Measurements from ENCODE around the gene BAHD1. TPM values are rescaled to one million over a fixed set of nuclear protein-coding genes. Genes with fewer than 3 reads are reported as not detected.

The BAHD1 gene
- total RNA-seq, 4 donors from 2014 or later = 8.8 to 27.4 (median 13.5) TPM

GRCh38 chr15:40410476-40410875 is 30.3 kb upstream of the BAHD1 start:
- Histone ChIP-seq H3K9me3 (no peaks in the 10 kb centered on the region), H3K4me1 (peaks cover 0 to 4% of the 10 kb centered on the region in 2 donors), H3K27ac (no peak overlapping the region), H3K27me3 (no peaks in the 10 kb centered on the region), H3K36me3 (peaks cover 0 to 50% of the 10 kb centered on the region in 2 donors), H3K4me3 (no peak overlapping the region)
- intact Hi-C loops (cut with DNase I; ENCODE audit: low total_unique reads) (no loop called here), in situ Hi-C loops (cut with MboI; ENCODE audit: low sequenced_read_pairs in 4 of 4) (loop anchor here in 1 of 4 donors (25.0 kb wide), 1 partner anchor 373 kb away; the partner anchor contains the start of gene SRP14)
- no peak for ATAC-seq
- TF ChIP-seq POLR2A (IDR thresholded peaks at IDR 0.05) = no peak
- TF ChIP-seq, protein P1, sequence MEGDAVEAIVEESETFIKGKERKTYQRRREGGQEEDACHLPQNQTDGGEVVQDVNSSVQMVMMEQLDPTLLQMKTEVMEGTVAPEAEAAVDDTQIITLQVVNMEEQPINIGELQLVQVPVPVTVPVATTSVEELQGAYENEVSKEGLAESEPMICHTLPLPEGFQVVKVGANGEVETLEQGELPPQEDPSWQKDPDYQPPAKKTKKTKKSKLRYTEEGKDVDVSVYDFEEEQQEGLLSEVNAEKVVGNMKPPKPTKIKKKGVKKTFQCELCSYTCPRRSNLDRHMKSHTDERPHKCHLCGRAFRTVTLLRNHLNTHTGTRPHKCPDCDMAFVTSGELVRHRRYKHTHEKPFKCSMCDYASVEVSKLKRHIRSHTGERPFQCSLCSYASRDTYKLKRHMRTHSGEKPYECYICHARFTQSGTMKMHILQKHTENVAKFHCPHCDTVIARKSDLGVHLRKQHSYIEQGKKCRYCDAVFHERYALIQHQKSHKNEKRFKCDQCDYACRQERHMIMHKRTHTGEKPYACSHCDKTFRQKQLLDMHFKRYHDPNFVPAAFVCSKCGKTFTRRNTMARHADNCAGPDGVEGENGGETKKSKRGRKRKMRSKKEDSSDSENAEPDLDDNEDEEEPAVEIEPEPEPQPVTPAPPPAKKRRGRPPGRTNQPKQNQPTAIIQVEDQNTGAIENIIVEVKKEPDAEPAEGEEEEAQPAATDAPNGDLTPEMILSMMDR (IDR thresholded peaks at IDR 0.05 in 4 of 5, conservative IDR thresholded peaks at IDR 0.05 in 1 of 5) = no peak
- DNase-seq = no peak

DNA sequence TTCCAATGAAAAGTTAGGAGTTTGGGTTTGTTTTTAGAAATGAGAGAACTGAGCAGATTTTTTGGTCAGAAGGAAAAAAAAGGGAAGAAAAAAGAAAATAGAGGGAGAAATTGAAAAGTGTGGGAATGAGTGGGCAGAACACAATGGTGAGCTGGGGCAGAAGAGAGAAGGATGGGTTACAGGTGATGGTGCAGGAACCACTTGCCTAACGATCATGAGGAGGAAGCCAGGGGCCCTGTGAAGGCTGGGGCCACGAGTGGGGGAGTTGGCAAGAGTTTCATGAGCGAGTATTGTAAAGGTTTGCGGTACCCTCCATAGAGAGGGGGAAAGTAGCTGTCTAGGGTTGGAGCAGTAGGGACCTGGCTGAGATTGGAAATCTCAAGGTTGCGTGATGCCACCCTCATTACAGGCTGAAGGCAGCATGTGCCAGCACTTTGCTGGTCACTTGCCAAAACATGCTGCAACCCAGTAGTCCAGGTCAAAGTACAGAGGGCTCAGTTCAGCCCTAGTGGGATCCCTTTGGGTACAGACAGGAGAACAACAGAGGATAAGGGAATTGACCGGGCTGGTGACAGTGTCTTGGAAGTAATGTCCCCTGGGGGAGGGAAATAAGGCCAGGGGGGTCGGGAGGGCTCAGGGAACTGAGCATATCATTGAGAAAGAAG is 28.5 kb upstream of the BAHD1 start:
- DNase-seq (no peak), ATAC-seq (peak in 1 of 2 donors; percentile 30)
- intact Hi-C loops (cut with DNase I; ENCODE audit: low total_unique reads) = no loop called here
- Histone ChIP-seq H3K36me3 (peaks cover 0 to 64% of the 10 kb centered on the region in 2 donors), H3K9me3 (no peaks in the 10 kb centered on the region), H3K27me3 (no peaks in the 10 kb centered on the region), H3K27ac (no peak overlapping the region), H3K4me1 (no peaks in the 10 kb centered on the region), H3K4me3 (no peak overlapping the region)
- in situ Hi-C loops (cut with MboI; ENCODE audit: low sequenced_read_pairs in 4 of 4) = loop anchor here in 1 of 4 donors (25.0 kb wide), 1 partner anchor 375 kb away; the partner anchor contains the start of gene SRP14
- no peak for TF ChIP-seq POLR2A (IDR thresholded peaks at IDR 0.05)
- TF ChIP-seq, protein P1 (IDR thresholded peaks at IDR 0.05 in 4 of 5, conservative IDR thresholded peaks at IDR 0.05 in 1 of 5) = no peak

GRCh38 chr15:40413036-40413435 is 27.7 kb upstream of the BAHD1 start:
- ATAC-seq = no peak
- TF ChIP-seq POLR2A (IDR thresholded peaks at IDR 0.05) = no peak
- in situ Hi-C loops (cut with MboI; ENCODE audit: low sequenced_read_pairs in 4 of 4) (loop anchor here in 1 of 4 donors (25.0 kb wide), 1 partner anchor 376 kb away; the partner anchor contains the start of gene SRP14), intact Hi-C loops (cut with DNase I; ENCODE audit: low total_unique reads) (no loop called here)
- H3K4me1 ChIP-seq = no peaks in the 10 kb centered on the region
- H3K27me3 ChIP-seq = no peaks in the 10 kb centered on the region
- peaks cover 0 to 58% of the 10 kb centered on the region in 2 donors for H3K36me3 ChIP-seq
- H3K4me3 ChIP-seq = no peak overlapping the region
- no peak overlapping the region for H3K27ac ChIP-seq
- no peak for DNase-seq
- H3K9me3 ChIP-seq = no peaks in the 10 kb centered on the region

DNA sequence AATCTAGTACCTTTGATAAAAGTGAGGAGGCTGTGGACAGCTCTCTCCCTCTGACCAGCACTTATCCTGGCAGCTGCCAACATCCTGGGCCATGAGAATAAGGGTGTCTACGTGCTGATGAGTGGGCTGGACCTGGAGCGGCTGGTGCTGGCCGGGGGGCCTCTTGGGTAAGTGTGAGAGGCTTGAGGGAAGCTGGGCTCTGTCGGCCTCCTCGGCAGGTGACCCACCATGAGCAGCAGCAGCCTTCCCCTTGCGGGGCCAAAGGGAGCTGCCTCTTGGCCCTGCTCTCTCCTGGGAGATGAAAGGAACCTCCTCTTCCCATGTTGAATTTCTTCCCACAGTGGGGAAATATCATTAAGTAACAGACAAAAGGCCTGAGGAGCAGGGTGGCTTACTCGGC is 25.9 kb upstream of the BAHD1 start:
- H3K36me3 ChIP-seq = peaks cover 0 to 62% of the 10 kb centered on the region in 2 donors
- intact Hi-C loops (cut with DNase I; ENCODE audit: low total_unique reads) (no loop called here), in situ Hi-C loops (cut with MboI; ENCODE audit: low sequenced_read_pairs in 4 of 4) (loop anchor here in 1 of 4 donors (25.0 kb wide), 1 partner anchor 378 kb away; the partner anchor contains the start of gene SRP14)
- no peaks in the 10 kb centered on the region for H3K4me1 ChIP-seq
- DNase-seq (no peak), ATAC-seq (no peak)
- no peaks in the 10 kb centered on the region for H3K27me3 ChIP-seq
- no peak overlapping the region for H3K27ac ChIP-seq
- no peak for TF ChIP-seq POLR2A (IDR thresholded peaks at IDR 0.05)
- TF ChIP-seq, protein P1 (IDR thresholded peaks at IDR 0.05 in 4 of 5, conservative IDR thresholded peaks at IDR 0.05 in 1 of 5) = no peak
- H3K9me3 ChIP-seq = no peaks in the 10 kb centered on the region
- H3K4me3 ChIP-seq = no peak overlapping the region

GRCh38 chr15:40415226-40415625 is 25.5 kb upstream of the BAHD1 start:
- DNase-seq = no peak
- TF ChIP-seq POLR2A (IDR thresholded peaks at IDR 0.05) = no peak
- TF ChIP-seq, protein P1 (IDR thresholded peaks at IDR 0.05 in 4 of 5, conservative IDR thresholded peaks at IDR 0.05 in 1 of 5) = no peak
- intact Hi-C loops (cut with DNase I; ENCODE audit: low total_unique reads) (no loop called here), in situ Hi-C loops (cut with MboI; ENCODE audit: low sequenced_read_pairs in 4 of 4) (loop anchor here in 1 of 4 donors (25.0 kb wide), 1 partner anchor 378 kb away; the partner anchor contains the start of gene SRP14)
- Histone ChIP-seq H3K4me1 (peaks cover 0 to 2% of the 10 kb centered on the region in 2 donors), H3K9me3 (no peaks in the 10 kb centered on the region), H3K27ac (no peak overlapping the region), H3K36me3 (peaks cover 0 to 59% of the 10 kb centered on the region in 2 donors), H3K27me3 (no peaks in the 10 kb centered on the region), H3K4me3 (no peak overlapping the region)
- no peak for ATAC-seq

All from gastrocnemius medialis (tissue), 4 donors.